CD14-positive monocyte (primary cell): Measurements from ENCODE around the gene GALNT18. TPM values are rescaled to one million over a fixed set of nuclear protein-coding genes. Genes with fewer than 3 reads are reported as not detected.

Experiments
- DNase-seq, 3 donors: peaks; one replicate each; pipeline ENCODE4 v3.0.0-alpha.2; 2011 to 2022
- H2AFZ ChIP-seq: 2 replicates; pipeline ENCODE4 v1.6.0; 2012; ENCODE audit warnings: mild to moderate bottlenecking, low read depth, low read length, inconsistent platforms; ENCODE audit not compliant: insufficient read depth, poor library complexity, severe bottlenecking
- H3K27ac ChIP-seq, 2 donors: 1 replicate in 1 of 2; 2 replicates in 1 of 2; pipeline ENCODE4 v1.5.1; 2012 to 2013; ENCODE audit warnings: low read length in 2 of 2, control low read depth in 1 of 2, inconsistent platforms in 1 of 2, low read depth in 1 of 2, mild to moderate bottlenecking in 1 of 2
- H3K27me3 ChIP-seq, 2 donors: one replicate each; pipeline versions ENCODE4 v1.6.0 to v1.6.1; 2011 to 2013; ENCODE audit warnings: low read length in 2 of 2; ENCODE audit not compliant: control insufficient read depth in 2 of 2, insufficient read depth in 2 of 2
- H3K36me3 ChIP-seq, 2 donors: replicated peaks in 1 of 2; 1 replicate in 1 of 2; 2 replicates in 1 of 2; pipeline versions ENCODE4 v1.5.1 to v1.6.1; 2012 to 2013; ENCODE audit warnings: low read length in 2 of 2, control low read depth in 1 of 2, inconsistent platforms in 1 of 2, mild to moderate bottlenecking in 1 of 2; ENCODE audit not compliant: insufficient read depth in 2 of 2, control insufficient read depth in 1 of 2
- H3K4me1 ChIP-seq, 2 donors: 1 replicate in 1 of 2; 2 replicates in 1 of 2; pipeline versions ENCODE4 v1.5.1 to v1.6.1; 2012 to 2013; ENCODE audit warnings: low read length in 2 of 2, control low read depth in 1 of 2, inconsistent platforms in 1 of 2, mild to moderate bottlenecking in 1 of 2, moderate library complexity in 1 of 2; ENCODE audit not compliant: insufficient read depth in 2 of 2, control insufficient read depth in 1 of 2
- H3K4me2 ChIP-seq: replicated peaks from 2 replicates; pipeline ENCODE3; 2012; ENCODE audit warnings: low read length, moderate library complexity, mild to moderate bottlenecking; ENCODE audit not compliant: poor library complexity, severe bottlenecking; ENCODE audit errors: extremely low read depth
- H3K4me3 ChIP-seq, 3 experiments: fragments of 200-600 bp in 1 of 3; sonication (generic) in 1 of 3; replicated peaks in 1 of 3; 1 replicate in 2 of 3; 2 replicates in 1 of 3; pipeline ENCODE4 v1.5.1; 2011 to 2013; ENCODE audit warnings: low read length in 3 of 3, mild to moderate bottlenecking in 3 of 3, control low read depth in 2 of 3, low read depth in 2 of 3, inconsistent platforms in 1 of 3, moderate library complexity in 1 of 3
- H3K79me2 ChIP-seq: 2 replicates; pipeline ENCODE4 v1.6.0; 2012; ENCODE audit warnings: mild to moderate bottlenecking, control low read depth, inconsistent platforms, low read length, moderate library complexity; ENCODE audit not compliant: insufficient read depth
- H3K9ac ChIP-seq: 2 replicates; pipeline ENCODE4 v1.6.0; 2017; ENCODE audit warnings: low read length, mild to moderate bottlenecking; ENCODE audit not compliant: insufficient read depth, poor library complexity, severe bottlenecking
- H3K9me3 ChIP-seq, 2 donors: replicated peaks in 1 of 2; 1 replicate in 1 of 2; 2 replicates in 1 of 2; pipeline versions ENCODE4 v1.5.1 to v1.6.1; 2012 to 2013; ENCODE audit warnings: low read length in 2 of 2, control low read depth in 1 of 2; ENCODE audit not compliant: control insufficient read depth in 1 of 2, insufficient read depth in 1 of 2
- H4K20me1 ChIP-seq: 2 replicates; pipeline ENCODE4 v1.6.0; 2012; ENCODE audit warnings: mild to moderate bottlenecking, low read length, control low read depth, moderate library complexity; ENCODE audit not compliant: insufficient read depth
- H3K27ac Mint-ChIP-seq, 7 donors: one replicate each; pipeline ENCODE4 v1.8.0; 2020; ENCODE audit warnings: mild to moderate bottlenecking in 7 of 7, mixed read lengths in 7 of 7, moderate library complexity in 6 of 7, inconsistent platforms in 2 of 7
- H3K27me3 Mint-ChIP-seq, 3 donors: one replicate each; pipeline ENCODE4 v1.8.0; 2021 to 2022; ENCODE audit warnings: low read depth in 3 of 3, mild to moderate bottlenecking in 3 of 3, mixed read lengths in 3 of 3, moderate library complexity in 3 of 3, inconsistent platforms in 1 of 3
- H3K36me3 Mint-ChIP-seq, 2 donors: one replicate each; pipeline ENCODE4 v1.8.0; 2020; ENCODE audit warnings: mixed read lengths in 2 of 2, inconsistent platforms in 1 of 2, mild to moderate bottlenecking in 1 of 2
- H3K4me1 Mint-ChIP-seq: one replicate; pipeline ENCODE4 v1.8.0; 2020; ENCODE audit warnings: mild to moderate bottlenecking, mixed read lengths
- H3K4me3 Mint-ChIP-seq, 2 donors: one replicate each; pipeline ENCODE4 v1.8.0; 2020; ENCODE audit warnings: mild to moderate bottlenecking in 2 of 2, mixed read lengths in 2 of 2, moderate library complexity in 1 of 2
- H3K9me3 Mint-ChIP-seq, 7 donors: one replicate each; pipeline ENCODE4 v1.8.0; 2020 to 2022; ENCODE audit warnings: mixed read lengths in 7 of 7, mild to moderate bottlenecking in 6 of 7, moderate library complexity in 6 of 7, inconsistent platforms in 2 of 7
- CTCF ChIP-seq: fragments of 200-600 bp; IDR thresholded peaks from one replicate; pipeline ENCODE4 v1.8.0; 2022; ENCODE audit warnings: antibody characterized with exemption, mild to moderate bottlenecking
- WGBS: methylation state at CpG from one replicate; pipeline ENCODE4 v1.1.5; 2013; ENCODE audit warnings: missing lambda C conversion rate; ENCODE audit not compliant: insufficient coverage; 5-methylcytosine and 5-hydroxymethylcytosine counted together
- intact Hi-C, 2 donors: fragments of 100-400 bp; cut with micrococcal nuclease; formaldehyde crosslinking; loops; one replicate each; pipeline versions ENCODE4 v1.15.0 to v1.15.1; 2023
- polyA plus RNA-seq, 3 donors: library from polyadenylated mRNA; depleted of rRNA in 1 of 3; unstranded in 2 of 3; stranded (reverse) in 1 of 3; fragments of 300-500 nt in 2 of 3; fragments of >200 nt in 1 of 3; fragmentation: Illumina TruSeq in 2 of 3; gene quantifications; 1 replicate in 2 of 3; 2 replicates in 1 of 3; pipeline ENCODE4 v1.2.3, GENCODE V29; 2012 to 2021

GALNT18 gene
- polyA plus RNA-seq, 3 donors: not detected

DNA sequence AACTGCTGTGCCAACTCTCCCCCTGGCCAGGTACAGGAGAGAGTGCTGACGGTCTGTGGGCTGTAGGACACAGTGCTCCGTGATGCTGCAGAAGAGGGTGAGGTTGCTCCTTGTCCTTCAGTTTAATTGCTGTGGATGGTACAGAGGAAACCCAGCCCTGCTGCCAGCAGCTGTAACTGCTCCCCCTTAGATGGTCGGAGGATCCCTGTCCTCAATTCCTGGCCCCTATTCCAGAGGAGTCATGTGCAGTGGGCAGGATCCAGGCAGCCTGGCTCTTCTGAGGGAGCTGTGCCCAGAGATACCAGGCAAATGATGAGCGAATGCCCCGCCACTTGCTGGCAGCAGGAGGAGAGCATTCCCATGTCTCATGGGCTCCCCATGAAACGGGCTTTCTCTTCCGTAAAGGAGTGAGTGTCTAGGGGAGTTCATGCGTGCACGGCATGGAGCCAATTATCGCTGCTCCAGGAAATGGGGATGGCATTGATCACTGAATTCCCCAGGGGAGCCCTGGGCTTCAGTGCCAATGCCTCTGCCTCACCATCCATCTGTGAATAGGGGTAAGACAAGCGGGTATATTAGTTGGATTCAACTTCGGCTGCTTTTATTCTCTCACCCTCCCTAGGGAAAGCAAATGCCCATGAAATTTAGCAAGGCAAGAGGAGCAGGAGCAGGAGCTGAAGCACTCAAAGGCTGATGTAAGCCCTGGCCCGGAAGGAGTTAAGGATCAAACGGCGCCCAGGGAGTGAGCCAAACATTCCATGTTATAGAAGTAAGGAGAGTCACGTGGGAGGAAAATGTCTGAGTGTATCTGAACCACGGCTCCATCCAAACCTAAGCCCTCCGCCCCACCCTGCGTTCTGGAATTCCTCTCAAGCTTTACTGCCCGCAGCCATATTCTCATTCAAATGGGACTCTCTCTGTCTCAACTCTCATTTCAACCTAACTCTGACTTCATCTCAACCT, 217.8 kb downstream of the GALNT18 start:
- H3K27ac ChIP-seq: no peak overlapping the region
- H3K4me2 ChIP-seq: no peak overlapping the region
- H3K27ac Mint-ChIP-seq: no peak overlapping the region
- peaks cover 22 to 62% (median 51%) of the 10 kb centered on the region in 3 donors for H3K27me3 Mint-ChIP-seq
- no peak for DNase-seq
- no peaks in the 10 kb centered on the region for H3K4me1 Mint-ChIP-seq
- no peak overlapping the region for H3K4me3 ChIP-seq
- WGBS: over 99% methylated on average over 10 of the region's 20 CpGs
- no peak overlapping the region for H3K4me3 Mint-ChIP-seq
- TF ChIP-seq CTCF: no peak
- no peak overlapping the region for H2AFZ ChIP-seq
- H3K4me1 ChIP-seq: no peaks in the 10 kb centered on the region
- H4K20me1 ChIP-seq: no peaks in the 10 kb centered on the region
- H3K36me3 Mint-ChIP-seq: no peaks in the 10 kb centered on the region
- no peaks in the 10 kb centered on the region for H3K36me3 ChIP-seq
- H3K9me3 Mint-ChIP-seq: no peaks in the 10 kb centered on the region
- peaks cover 6 to 41% of the 10 kb centered on the region in 2 donors for H3K27me3 ChIP-seq
- intact Hi-C loops: no loop called here
- H3K79me2 ChIP-seq: no peaks in the 10 kb centered on the region
- H3K9ac ChIP-seq: no peak overlapping the region
- H3K9me3 ChIP-seq: no peaks in the 10 kb centered on the region

DNA sequence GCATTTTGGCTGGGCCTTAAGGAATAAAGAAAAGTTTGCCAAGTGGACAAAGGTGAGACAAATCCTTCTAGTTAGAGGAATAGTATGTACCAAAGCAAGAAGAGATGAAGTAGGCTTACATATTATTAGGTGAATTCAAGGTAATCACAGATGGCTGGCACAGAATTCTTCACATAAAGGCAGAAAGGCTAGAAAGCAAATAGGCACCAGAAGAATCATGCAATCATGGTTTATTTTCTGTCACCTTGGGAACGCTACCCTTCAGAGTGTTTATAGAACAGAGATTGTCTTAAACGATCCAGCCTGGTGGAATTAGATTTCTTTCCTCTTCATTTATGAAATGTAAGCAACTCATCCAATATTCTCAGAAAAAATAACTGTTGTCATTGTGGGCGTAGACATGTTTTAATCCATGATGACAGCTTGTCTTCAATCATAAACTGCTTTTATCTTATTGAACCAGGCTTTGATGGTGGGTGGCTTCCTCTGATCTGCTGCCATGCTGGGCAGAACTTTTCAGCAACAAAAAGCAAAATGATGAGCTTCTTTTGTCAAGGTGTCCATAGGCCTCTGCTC, 219.8 kb downstream of the GALNT18 start:
- no peak overlapping the region for H3K4me2 ChIP-seq
- intact Hi-C loops: no loop called here
- TF ChIP-seq CTCF: no peak
- H3K4me1 ChIP-seq: no peaks in the 10 kb centered on the region
- Mint-ChIP-seq H3K9me3 (no peaks in the 10 kb centered on the region), H3K27ac (no peak overlapping the region), H3K36me3 (no peaks in the 10 kb centered on the region), H3K4me1 (no peaks in the 10 kb centered on the region), H3K27me3 (peaks cover 13 to 52% (median 43%) of the 10 kb centered on the region in 3 donors), H3K4me3 (no peak overlapping the region)
- no peaks in the 10 kb centered on the region for H3K9me3 ChIP-seq
- no peak overlapping the region for H2AFZ ChIP-seq
- peaks cover 7 to 39% of the 10 kb centered on the region in 2 donors for H3K27me3 ChIP-seq
- H3K4me3 ChIP-seq: no peak overlapping the region
- H3K9ac ChIP-seq: no peak overlapping the region
- no CpG with 5 or more reads among the region's 3 CpGs for WGBS
- DNase-seq: no peak
- H3K36me3 ChIP-seq: no peaks in the 10 kb centered on the region
- H4K20me1 ChIP-seq: no peaks in the 10 kb centered on the region
- no peaks in the 10 kb centered on the region for H3K79me2 ChIP-seq
- H3K27ac ChIP-seq: no peak overlapping the region
